Erythroblast (primary cell): Measurements from ENCODE around the gene PAX2.

Experiments used
- GATA1 ChIP-seq: IDR thresholded peaks from 2 replicates; pipeline ENCODE4 v1.6.1; 2011; ENCODE audit warnings: low read depth, mild to moderate bottlenecking, control low read depth, low read length, moderate library complexity
- POLR2A ChIP-seq: IDR thresholded peaks from 2 replicates; pipeline ENCODE4 v1.6.1; 2011; ENCODE audit warnings: mild to moderate bottlenecking, low read length

DNA sequence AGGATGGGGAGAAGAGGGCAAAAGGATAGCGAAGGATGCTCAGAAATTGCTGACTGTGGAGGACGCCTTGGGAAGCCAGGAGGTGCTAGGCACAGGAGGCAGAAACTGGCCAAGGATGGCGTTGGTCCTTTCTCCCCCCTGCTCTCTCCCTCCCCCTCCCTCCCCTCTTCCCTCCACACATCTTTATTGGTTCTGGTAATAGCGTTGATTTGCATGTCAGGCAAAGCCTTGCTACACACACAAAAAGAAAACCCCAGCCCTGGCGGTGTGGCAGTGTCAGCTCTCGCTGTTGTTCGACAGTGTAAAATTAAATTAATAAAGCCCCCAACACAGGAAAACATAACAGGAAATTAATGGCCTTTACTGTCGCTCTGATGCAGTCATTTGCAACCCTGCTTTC lies 47.2 kb downstream of the PAX2 start:
- no peak for TF ChIP-seq POLR2A
- no peak for TF ChIP-seq GATA1
